Activated B cell treated with CpG ODN at 0.5 μM for 24 hours (primary cell): Measurements from ENCODE around the gene C1QA. TPM values are rescaled to one million over a fixed set of nuclear protein-coding genes. Genes with fewer than 3 reads are reported as not detected.

Experiments
- ATAC-seq: fragments of 200-7000 bp; cut with Tn5 transposase; one replicate; pipeline ENCODE4 v1.10.0; 2021; ENCODE audit warnings: low read depth, mild to moderate bottlenecking, moderate library complexity
- CTCF ChIA-PET: fragments of 350-600 bp; sonication (Branson Sonifier 250); formaldehyde crosslinking; loops from one replicate; lab custom pipeline; 2021; ENCODE audit warnings: antibody characterized with exemption; lab: Charles Lee
- POLR2A ChIA-PET: fragments of 350-600 bp; sonication (Branson Sonifier 250); formaldehyde crosslinking; loops from one replicate; lab custom pipeline; 2021; ENCODE audit warnings: antibody characterized with exemption; lab: Charles Lee
- DNase-seq: peaks from one replicate; pipeline ENCODE4 v3.0.0; 2022
- H3K27ac Mint-ChIP-seq: one replicate; pipeline ENCODE4 v1.8.0; 2020; ENCODE audit warnings: mixed read lengths
- H3K27me3 Mint-ChIP-seq: one replicate; pipeline ENCODE4 v1.8.0; 2021; ENCODE audit warnings: mixed read lengths
- H3K36me3 Mint-ChIP-seq: one replicate; pipeline ENCODE4 v1.8.0; 2021; ENCODE audit warnings: low read depth, mixed read lengths
- H3K4me1 Mint-ChIP-seq: one replicate; pipeline ENCODE4 v1.8.0; 2021; ENCODE audit warnings: mixed read lengths
- H3K4me3 Mint-ChIP-seq: one replicate; pipeline ENCODE4 v1.8.0; 2020; ENCODE audit warnings: mild to moderate bottlenecking, mixed read lengths
- H3K9me3 Mint-ChIP-seq: one replicate; pipeline ENCODE4 v1.8.0; 2020; ENCODE audit warnings: mixed read lengths
- CTCF ChIP-seq: fragments of 200-600 bp; IDR thresholded peaks from one replicate; pipeline ENCODE4 v1.8.0; 2022; ENCODE audit warnings: antibody characterized with exemption, mild to moderate bottlenecking
- intact Hi-C: fragments of 100-400 bp; cut with micrococcal nuclease; formaldehyde crosslinking; loops from one replicate; pipeline ENCODE4 v1.15.1; 2024
- total RNA-seq: library from RNA; stranded (reverse); gene quantifications from 2 replicates; pipeline ENCODE4 v1.2.3, GENCODE V29; 2022

C1QA gene
- total RNA-seq, 1 donor from 2014 or later = not detected

GRCh38 chr1:22680726-22681125 lies 44.3 kb downstream of the C1QA start:
- H3K9me3 Mint-ChIP-seq = no peaks in the 10 kb centered on the region
- H3K36me3 Mint-ChIP-seq = no peaks in the 10 kb centered on the region
- DNase-seq = no peak
- peaks cover 20% of the 10 kb centered on the region for H3K27me3 Mint-ChIP-seq
- no peak for TF ChIP-seq CTCF
- ChIA-PET CTCF (no interaction called here), POLR2A (no interaction called here)
- no peaks in the 10 kb centered on the region for H3K4me1 Mint-ChIP-seq
- no peak overlapping the region for H3K4me3 Mint-ChIP-seq
- ATAC-seq = no peak
- intact Hi-C loops = no loop called here
- H3K27ac Mint-ChIP-seq = no peak overlapping the region

GRCh38 chr1:22681556-22682276 lies 45.3 kb downstream of the C1QA start:
- H3K27me3 Mint-ChIP-seq = peaks cover 20% of the 10 kb centered on the region
- CTCF ChIA-PET = no interaction called here

GRCh38 chr1:22683547-22683946 lies 47.1 kb downstream of the C1QA start:
- no peaks in the 10 kb centered on the region for H3K36me3 Mint-ChIP-seq
- ChIA-PET POLR2A (no interaction called here), CTCF (no interaction called here)
- DNase-seq = no peak
- no peak for TF ChIP-seq CTCF
- H3K9me3 Mint-ChIP-seq = no peaks in the 10 kb centered on the region
- intact Hi-C loops = no loop called here
- H3K27ac Mint-ChIP-seq = no peak overlapping the region
- H3K27me3 Mint-ChIP-seq = peaks cover 24% of the 10 kb centered on the region
- no peaks in the 10 kb centered on the region for H3K4me1 Mint-ChIP-seq
- ATAC-seq = no peak
- no peak overlapping the region for H3K4me3 Mint-ChIP-seq

More at GRCh38 chr1:22681556-22682276, 45.3 kb downstream of the C1QA start:
- POLR2A ChIA-PET = no interaction called here
- no peaks in the 10 kb centered on the region for H3K9me3 Mint-ChIP-seq
- no peak for TF ChIP-seq CTCF
- no peaks in the 10 kb centered on the region for H3K36me3 Mint-ChIP-seq
- H3K4me3 Mint-ChIP-seq = no peak overlapping the region
- H3K4me1 Mint-ChIP-seq = no peaks in the 10 kb centered on the region
- ATAC-seq (no peak), DNase-seq (no peak)
- intact Hi-C loops = no loop called here
- no peak overlapping the region for H3K27ac Mint-ChIP-seq

- CTCF ChIA-PET = no interaction called here
- TF ChIP-seq CTCF = no peak
- intact Hi-C loops = no loop called here
- POLR2A ChIA-PET = no interaction called here
- Mint-ChIP-seq H3K36me3 (no peaks in the 10 kb centered on the region), H3K4me3 (no peak overlapping the region), H3K27me3 (peaks cover 26% of the 10 kb centered on the region), H3K4me1 (no peaks in the 10 kb centered on the region), H3K27ac (no peak overlapping the region), H3K9me3 (no peaks in the 10 kb centered on the region)
- ATAC-seq = no peak
- no peak for DNase-seq
Measured at GRCh38 chr1:22685591-22686059, 49.2 kb downstream of the C1QA start.

DNA sequence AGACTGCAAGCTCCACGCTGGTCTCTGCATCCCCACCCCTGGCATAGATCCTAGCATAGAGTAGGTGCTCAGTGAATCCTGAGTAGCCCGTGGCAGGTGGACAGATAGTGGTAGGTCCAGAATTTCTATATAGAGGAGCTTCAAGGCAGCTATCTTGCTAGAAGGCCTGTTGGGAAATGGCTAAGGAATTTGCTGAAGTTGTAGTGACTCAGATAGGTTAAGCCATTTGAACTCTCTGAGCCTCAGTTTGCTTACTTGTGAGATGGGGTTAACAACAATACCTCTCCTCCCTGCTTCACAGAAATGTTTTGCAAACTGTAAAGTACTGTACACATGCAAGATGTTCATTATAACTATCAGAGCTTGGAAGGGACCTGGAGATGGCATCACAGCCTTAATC lies 50.8 kb downstream of the C1QA start:
- Mint-ChIP-seq H3K9me3 (no peaks in the 10 kb centered on the region), H3K36me3 (no peaks in the 10 kb centered on the region), H3K27ac (no peak overlapping the region), H3K4me1 (no peaks in the 10 kb centered on the region), H3K27me3 (peaks cover 24% of the 10 kb centered on the region), H3K4me3 (no peak overlapping the region)
- intact Hi-C loops = no loop called here
- ChIA-PET POLR2A (no interaction called here), CTCF (no interaction called here)
- ATAC-seq (no peak), DNase-seq (no peak)
- TF ChIP-seq CTCF = no peak
